ENCODE measurements around the gene TM9SF1.

DNA sequence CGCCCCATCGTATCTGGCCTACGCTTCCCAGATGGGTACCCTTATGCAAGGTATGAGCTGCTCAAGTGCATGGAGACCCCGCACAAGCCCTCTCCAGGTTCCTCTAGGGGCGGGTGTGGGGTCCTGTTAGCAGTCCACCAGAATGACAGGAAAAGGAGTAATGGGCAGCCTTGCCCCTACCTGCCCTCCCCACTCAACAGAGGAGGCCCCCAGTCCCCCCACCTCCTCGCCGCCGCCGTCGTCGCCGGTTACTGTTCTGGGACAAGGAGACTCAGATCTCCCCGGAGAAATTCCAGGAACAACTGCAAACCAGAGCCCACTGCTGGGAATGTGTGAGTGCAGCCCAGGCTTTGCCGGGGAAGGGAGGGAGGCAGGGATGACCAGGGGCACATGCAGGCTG is 17.4 kb downstream of the TM9SF1 start:
- TF ChIP-seq POLR2AphosphoS5 (IDR thresholded peaks at IDR 0.05) = no peak
- TF ChIP-seq, protein P1, sequence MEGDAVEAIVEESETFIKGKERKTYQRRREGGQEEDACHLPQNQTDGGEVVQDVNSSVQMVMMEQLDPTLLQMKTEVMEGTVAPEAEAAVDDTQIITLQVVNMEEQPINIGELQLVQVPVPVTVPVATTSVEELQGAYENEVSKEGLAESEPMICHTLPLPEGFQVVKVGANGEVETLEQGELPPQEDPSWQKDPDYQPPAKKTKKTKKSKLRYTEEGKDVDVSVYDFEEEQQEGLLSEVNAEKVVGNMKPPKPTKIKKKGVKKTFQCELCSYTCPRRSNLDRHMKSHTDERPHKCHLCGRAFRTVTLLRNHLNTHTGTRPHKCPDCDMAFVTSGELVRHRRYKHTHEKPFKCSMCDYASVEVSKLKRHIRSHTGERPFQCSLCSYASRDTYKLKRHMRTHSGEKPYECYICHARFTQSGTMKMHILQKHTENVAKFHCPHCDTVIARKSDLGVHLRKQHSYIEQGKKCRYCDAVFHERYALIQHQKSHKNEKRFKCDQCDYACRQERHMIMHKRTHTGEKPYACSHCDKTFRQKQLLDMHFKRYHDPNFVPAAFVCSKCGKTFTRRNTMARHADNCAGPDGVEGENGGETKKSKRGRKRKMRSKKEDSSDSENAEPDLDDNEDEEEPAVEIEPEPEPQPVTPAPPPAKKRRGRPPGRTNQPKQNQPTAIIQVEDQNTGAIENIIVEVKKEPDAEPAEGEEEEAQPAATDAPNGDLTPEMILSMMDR (IDR thresholded peaks at IDR 0.05) = no peak

All from sigmoid colon (tissue), 4 donors.